Measurements from ENCODE around the gene SKI. TPM values are rescaled to one million over a fixed set of nuclear protein-coding genes. Genes with fewer than 3 reads are reported as not detected.
A peak's percentile ranks its signal among the peaks of the same experiment; 100 is the strongest.

The SKI gene
- total RNA-seq, 6 donors from 2014 or later = 57.3 to 108 (median 96.9) TPM

DNA sequence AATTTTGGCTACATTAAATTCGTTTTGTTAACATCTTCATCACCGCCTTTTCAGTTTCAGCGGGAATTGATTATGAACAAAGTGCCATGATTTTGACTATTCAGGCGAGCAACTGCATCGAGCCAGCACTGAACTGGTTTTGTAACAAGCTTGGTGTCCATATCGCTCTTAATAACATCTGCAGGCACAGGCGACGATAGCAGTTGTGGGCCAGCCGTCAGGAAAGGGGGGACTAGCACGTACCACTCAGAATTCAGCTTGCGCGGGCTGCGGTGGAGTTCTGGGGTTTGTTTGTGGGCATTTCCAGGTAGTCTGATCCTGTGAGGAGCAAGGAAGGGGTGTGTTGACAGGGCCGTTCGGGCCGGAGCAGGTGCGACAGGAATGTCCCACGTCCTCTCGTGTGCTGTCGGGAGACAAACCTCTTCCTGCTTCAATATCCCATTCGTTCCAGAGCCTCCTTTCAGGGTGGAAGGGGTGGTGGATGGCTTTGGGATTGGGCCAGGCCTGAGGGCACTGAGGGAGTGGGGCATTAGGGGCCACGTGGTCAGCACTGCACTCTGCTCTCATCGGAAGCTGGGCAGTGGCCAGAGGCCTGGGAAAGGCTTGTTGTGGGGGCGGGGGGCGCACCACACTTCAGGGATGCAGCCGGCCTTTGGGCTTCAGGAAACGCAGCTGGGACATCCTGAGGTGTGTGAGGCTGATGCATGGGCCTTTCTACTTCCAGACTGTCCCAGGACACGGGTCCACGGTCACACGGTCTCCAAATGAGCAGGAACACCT lies 39.1 kb downstream of the SKI start:
- Histone ChIP-seq H3K4me1 (peaks cover 56 to 82% (median 64%) of the 10 kb centered on the region in 4 donors), H3K27ac (peak overlapping the region in 1 of 4 donors; percentile 26), H3K9me3 (no peaks in the 10 kb centered on the region), H3K27me3 (no peaks in the 10 kb centered on the region), H3K36me3 (no peaks in the 10 kb centered on the region), H3K4me3 (no peak overlapping the region)
- DNase-seq (no peak), ATAC-seq (ENCODE audit: low FRiP score in 2 of 2) (no peak)
- TF ChIP-seq POLR2A (IDR thresholded peaks at IDR 0.05) (no peak), POLR2AphosphoS5 (IDR thresholded peaks at IDR 0.05) (no peak), EP300 (IDR thresholded peaks at IDR 0.05) (no peak)
- TF ChIP-seq, protein P1, sequence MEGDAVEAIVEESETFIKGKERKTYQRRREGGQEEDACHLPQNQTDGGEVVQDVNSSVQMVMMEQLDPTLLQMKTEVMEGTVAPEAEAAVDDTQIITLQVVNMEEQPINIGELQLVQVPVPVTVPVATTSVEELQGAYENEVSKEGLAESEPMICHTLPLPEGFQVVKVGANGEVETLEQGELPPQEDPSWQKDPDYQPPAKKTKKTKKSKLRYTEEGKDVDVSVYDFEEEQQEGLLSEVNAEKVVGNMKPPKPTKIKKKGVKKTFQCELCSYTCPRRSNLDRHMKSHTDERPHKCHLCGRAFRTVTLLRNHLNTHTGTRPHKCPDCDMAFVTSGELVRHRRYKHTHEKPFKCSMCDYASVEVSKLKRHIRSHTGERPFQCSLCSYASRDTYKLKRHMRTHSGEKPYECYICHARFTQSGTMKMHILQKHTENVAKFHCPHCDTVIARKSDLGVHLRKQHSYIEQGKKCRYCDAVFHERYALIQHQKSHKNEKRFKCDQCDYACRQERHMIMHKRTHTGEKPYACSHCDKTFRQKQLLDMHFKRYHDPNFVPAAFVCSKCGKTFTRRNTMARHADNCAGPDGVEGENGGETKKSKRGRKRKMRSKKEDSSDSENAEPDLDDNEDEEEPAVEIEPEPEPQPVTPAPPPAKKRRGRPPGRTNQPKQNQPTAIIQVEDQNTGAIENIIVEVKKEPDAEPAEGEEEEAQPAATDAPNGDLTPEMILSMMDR (IDR thresholded peaks at IDR 0.05) = no peak
- 63 to 64% methylated on average over 21 to 25 of the region's 30 CpGs for WGBS, 2 donors

DNA sequence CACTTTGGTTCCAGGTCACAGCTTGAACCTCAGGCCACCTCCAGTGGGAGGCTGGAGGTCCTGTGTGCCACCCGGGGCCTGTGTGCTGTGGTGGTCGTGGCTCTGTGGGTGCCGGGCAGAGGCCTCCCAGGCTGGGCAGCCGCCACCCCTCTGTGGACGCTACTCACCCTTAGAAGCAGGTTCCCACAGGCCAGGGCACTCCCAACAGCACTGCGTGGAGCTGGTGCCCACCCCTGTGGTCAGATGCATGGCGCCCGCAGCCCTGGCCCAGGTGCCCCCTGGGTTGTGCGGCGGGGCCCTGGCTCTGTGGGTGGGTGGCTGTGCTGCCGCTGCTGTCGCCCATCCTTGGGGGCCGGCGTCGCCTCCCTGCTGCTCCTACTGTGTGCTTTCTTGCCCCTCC lies 39.7 kb downstream of the SKI start:
- 93 to 100% methylated on average over 3 of the region's 15 CpGs for WGBS, 2 donors
- ATAC-seq (ENCODE audit: low FRiP score in 2 of 2) (peak in 1 of 2 donors; percentile 1), DNase-seq (no peak)
- peaks cover 62 to 87% (median 70%) of the 10 kb centered on the region in 4 donors for H3K4me1 ChIP-seq
- no peak for TF ChIP-seq POLR2A (IDR thresholded peaks at IDR 0.05)
- TF ChIP-seq POLR2AphosphoS5 (IDR thresholded peaks at IDR 0.05) = no peak
- TF ChIP-seq, protein P1 (IDR thresholded peaks at IDR 0.05) = no peak
- TF ChIP-seq EP300 (IDR thresholded peaks at IDR 0.05) = no peak
- H3K9me3 ChIP-seq = no peaks in the 10 kb centered on the region
- no peaks in the 10 kb centered on the region for H3K36me3 ChIP-seq
- H3K4me3 ChIP-seq = no peak overlapping the region
- no peaks in the 10 kb centered on the region for H3K27me3 ChIP-seq
- peak overlapping the region in 1 of 4 donors; percentile 26 for H3K27ac ChIP-seq

DNA sequence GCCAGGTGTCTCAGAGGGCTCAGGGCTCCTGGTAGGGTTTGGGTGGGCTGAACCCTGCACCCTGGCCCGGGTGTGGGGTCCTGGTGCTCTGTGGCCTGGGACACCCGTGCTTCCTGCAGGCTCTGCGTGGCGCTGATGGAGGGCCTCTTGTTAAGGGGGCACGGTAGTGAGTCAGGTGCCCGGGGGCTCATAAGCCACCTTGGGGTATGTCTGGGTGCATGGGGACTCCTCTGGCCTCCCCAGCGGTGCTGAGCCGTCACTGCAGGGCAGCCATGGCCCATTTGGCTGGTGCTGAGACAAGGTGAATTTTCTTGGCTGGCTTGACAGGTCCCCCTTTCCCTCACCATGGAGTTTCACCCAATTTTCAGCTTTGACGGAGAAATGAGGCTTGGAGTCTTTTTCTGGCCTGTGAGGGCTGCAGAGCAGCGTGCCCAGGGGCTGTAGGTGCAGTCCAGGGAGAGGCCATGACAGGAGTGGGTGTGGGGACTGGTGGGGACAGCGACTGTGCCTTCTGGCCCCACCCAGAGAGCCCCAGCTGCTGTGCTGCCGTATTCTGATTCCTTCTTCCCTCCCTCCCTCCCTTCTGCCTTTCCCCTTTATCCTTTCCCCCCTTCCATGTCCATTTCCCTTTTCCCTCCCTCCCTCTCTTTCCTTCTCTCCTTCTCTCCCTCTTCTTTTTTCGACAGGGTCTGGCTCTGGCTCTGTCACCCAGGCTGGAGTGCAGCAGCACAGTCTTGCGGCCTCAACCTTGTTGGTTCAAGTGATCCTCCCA lies 40.4 kb downstream of the SKI start:
- no peak overlapping the region for H3K4me3 ChIP-seq
- no peaks in the 10 kb centered on the region for H3K27me3 ChIP-seq
- TF ChIP-seq POLR2A (IDR thresholded peaks at IDR 0.05) (no peak), EP300 (IDR thresholded peaks at IDR 0.05) (no peak), POLR2AphosphoS5 (IDR thresholded peaks at IDR 0.05) (no peak)
- TF ChIP-seq, protein P1 (IDR thresholded peaks at IDR 0.05) = no peak
- no peak for ATAC-seq (ENCODE audit: low FRiP score in 2 of 2)
- no peaks in the 10 kb centered on the region for H3K9me3 ChIP-seq
- peaks cover 68 to 89% (median 76%) of the 10 kb centered on the region in 4 donors for H3K4me1 ChIP-seq
- no peak for DNase-seq
- H3K27ac ChIP-seq = peak overlapping the region in 1 of 4 donors; percentile 26
- 82 to 87% methylated on average over 12 to 13 of the region's 14 CpGs for WGBS, 2 donors
- no peaks in the 10 kb centered on the region for H3K36me3 ChIP-seq

DNA sequence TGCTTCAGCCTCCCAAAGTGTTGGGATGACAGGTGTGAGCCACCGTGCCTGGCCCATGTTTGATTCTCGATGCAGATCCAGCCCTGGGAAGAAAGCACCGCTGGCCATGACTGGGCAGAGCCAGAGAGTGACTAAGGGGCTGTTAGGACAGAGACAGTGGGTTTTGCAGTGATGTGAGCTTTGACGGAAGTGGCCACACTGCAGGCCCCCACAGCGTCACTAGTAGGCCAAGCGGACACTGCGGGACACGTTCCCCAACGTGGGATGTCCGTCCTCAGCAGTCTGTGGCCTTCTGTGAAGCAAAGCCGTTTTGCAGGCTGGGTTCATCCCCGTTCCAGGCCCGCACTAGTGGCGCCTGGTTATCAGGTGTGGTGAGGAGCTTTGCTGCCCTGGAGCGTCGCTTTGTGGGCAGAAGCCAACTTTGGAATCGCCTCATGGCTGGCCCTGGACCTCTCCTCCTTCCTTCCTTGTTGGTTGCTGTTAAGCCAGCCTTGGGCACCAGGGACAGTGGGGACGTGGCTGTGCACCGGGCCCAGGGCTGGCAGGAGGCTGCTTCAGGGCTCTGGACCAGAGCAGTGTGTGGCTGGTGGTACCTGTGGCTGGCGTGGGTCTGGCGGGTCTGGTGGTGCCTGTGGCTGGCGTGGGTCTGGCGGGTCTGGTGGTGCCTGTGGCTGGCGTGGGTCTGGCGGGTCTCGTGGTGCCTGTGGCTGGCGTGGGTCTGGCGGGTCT lies 41.2 kb downstream of the SKI start:
- no peak overlapping the region for H3K4me3 ChIP-seq
- no peaks in the 10 kb centered on the region for H3K36me3 ChIP-seq
- no peaks in the 10 kb centered on the region for H3K27me3 ChIP-seq
- peaks cover 77 to 97% (median 84%) of the 10 kb centered on the region in 4 donors for H3K4me1 ChIP-seq
- H3K9me3 ChIP-seq = no peaks in the 10 kb centered on the region
- TF ChIP-seq, protein P1 (IDR thresholded peaks at IDR 0.05) = no peak
- 88% methylated on average over 10 to 25 of the region's 28 CpGs for WGBS, 2 donors
- no peak for ATAC-seq (ENCODE audit: low FRiP score in 2 of 2)
- no peak for DNase-seq
- peak overlapping the region in 1 of 4 donors; percentile 62 for H3K27ac ChIP-seq

All from upper lobe of left lung (tissue), 6 donors.